Activated T-helper 1 cell treated with anti-CD3 and anti-CD28 coated beads, Interleukin-12 subunit alpha, Interleukin-12 subunit beta, Interleukin-2, Interleukin-4 antibody, amounts not matched to agents 30 ng/mL and 10 ng/mL and 1 ng/mL, durations not matched to agents 14 hours and 24 hours and 36 hours (primary cell): Measurements from ENCODE around the gene TTLL6. TPM values are rescaled to one million over a fixed set of nuclear protein-coding genes. Genes with fewer than 3 reads are reported as not detected.

ENCODE experiments used
- DNase-seq: peaks from one replicate; pipeline ENCODE4 v3.0.0; 2021; ENCODE audit warnings: low spot score
- H3K27ac Mint-ChIP-seq: one replicate; pipeline ENCODE4 v1.8.0; 2021; ENCODE audit warnings: mild to moderate bottlenecking, mixed read lengths
- H3K27me3 Mint-ChIP-seq: one replicate; pipeline ENCODE4 v1.8.0; 2022; ENCODE audit warnings: mild to moderate bottlenecking, moderate library complexity, mixed read lengths; ENCODE audit not compliant: insufficient read depth
- H3K36me3 Mint-ChIP-seq: one replicate; pipeline ENCODE4 v1.8.0; 2021; ENCODE audit warnings: low read depth, mixed read lengths
- H3K4me1 Mint-ChIP-seq: one replicate; pipeline ENCODE4 v1.8.0; 2021; ENCODE audit warnings: low read depth, mixed read lengths
- H3K4me3 Mint-ChIP-seq: one replicate; pipeline ENCODE4 v1.8.0; 2021; ENCODE audit warnings: mild to moderate bottlenecking, moderate library complexity, mixed read lengths
- H3K9me3 Mint-ChIP-seq: one replicate; pipeline ENCODE4 v1.8.0; 2021; ENCODE audit warnings: mixed read lengths
- intact Hi-C: fragments of 100-400 bp; cut with micrococcal nuclease; formaldehyde crosslinking; loops from one replicate; pipeline ENCODE4 v1.15.1; 2024
- total RNA-seq: library from RNA; stranded (reverse); gene quantifications from 2 replicates; pipeline ENCODE4 v1.2.3, GENCODE V29; 2022

Gene TTLL6
- total RNA-seq, 1 donor from 2014 or later, result not detected

- Mint-ChIP-seq H3K9me3 (no peaks in the 10 kb centered on the region), H3K27ac (no peak overlapping the region), H3K4me3 (no peak overlapping the region), H3K36me3 (no peaks in the 10 kb centered on the region), H3K4me1 (peaks cover 16% of the 10 kb centered on the region), H3K27me3 (peaks cover 87% of the 10 kb centered on the region)
- no peak for DNase-seq
- intact Hi-C loops, result loop anchor here (2.0 to 10.0 kb wide), 2 partner anchors 244 to 418 kb away; partner anchors contain the start of gene IGF2BP1
Measured at GRCh38 chr17:48752399-48753288, 64.4 kb downstream of the TTLL6 start.

GRCh38 chr17:48751733-48752398 is 65.2 kb downstream of the TTLL6 start:
- Mint-ChIP-seq H3K9me3 (no peaks in the 10 kb centered on the region), H3K27ac (peak overlapping the region; percentile 64), H3K27me3 (peaks cover 84% of the 10 kb centered on the region), H3K36me3 (no peaks in the 10 kb centered on the region), H3K4me3 (no peak overlapping the region), H3K4me1 (peaks cover 16% of the 10 kb centered on the region)
- DNase-seq, result no peak
- intact Hi-C loops, result loop anchor here (2.0 to 10.0 kb wide), 2 partner anchors 245 to 417 kb away; partner anchors contain the start of gene IGF2BP1

- Mint-ChIP-seq H3K27me3 (peaks cover 85% of the 10 kb centered on the region), H3K4me1 (peaks cover 23% of the 10 kb centered on the region), H3K36me3 (no peaks in the 10 kb centered on the region), H3K9me3 (no peaks in the 10 kb centered on the region), H3K27ac (no peak overlapping the region), H3K4me3 (no peak overlapping the region)
- no peak for DNase-seq
- intact Hi-C loops, result loop anchor here (10.0 kb wide), 1 partner anchor 416 kb away; no protein-coding TSS in a partner anchor
Measured at GRCh38 chr17:48751172-48751571, 65.9 kb downstream of the TTLL6 start.

GRCh38 chr17:48749621-48750553 is 67.1 kb downstream of the TTLL6 start:
- Mint-ChIP-seq H3K4me3 (no peak overlapping the region), H3K4me1 (peaks cover 26% of the 10 kb centered on the region), H3K9me3 (no peaks in the 10 kb centered on the region), H3K27ac (peak overlapping the region; percentile 50), H3K27me3 (peaks cover 83% of the 10 kb centered on the region), H3K36me3 (no peaks in the 10 kb centered on the region)
- intact Hi-C loops, result loop anchor here (5.0 to 10.0 kb wide), 2 partner anchors 113 to 415 kb away; no protein-coding TSS in a partner anchor
- no peak for DNase-seq

GRCh38 chr17:48748718-48749566 is 68.1 kb downstream of the TTLL6 start:
- Mint-ChIP-seq H3K4me1 (peaks cover 22% of the 10 kb centered on the region), H3K27me3 (peaks cover 85% of the 10 kb centered on the region), H3K9me3 (no peaks in the 10 kb centered on the region), H3K4me3 (no peak overlapping the region), H3K36me3 (no peaks in the 10 kb centered on the region), H3K27ac (peak overlapping the region; percentile 50)
- DNase-seq, result no peak
- intact Hi-C loops, result loop anchor here (1.0 to 5.0 kb wide), 3 partner anchors 25 to 112 kb away; no protein-coding TSS in a partner anchor

- intact Hi-C loops, result loop anchor here (1.0 to 5.0 kb wide), 4 partner anchors 23 to 133 kb away; partner anchors contain the start of gene HOXB8
- no peak overlapping the region for H3K4me3 Mint-ChIP-seq
- H3K4me1 Mint-ChIP-seq, result peaks cover 15% of the 10 kb centered on the region
- H3K36me3 Mint-ChIP-seq, result no peaks in the 10 kb centered on the region
- no peak overlapping the region for H3K27ac Mint-ChIP-seq
- peaks cover 85% of the 10 kb centered on the region for H3K27me3 Mint-ChIP-seq
- DNase-seq, result no peak
- H3K9me3 Mint-ChIP-seq, result no peaks in the 10 kb centered on the region
Measured at GRCh38 chr17:48747445-48748363, 69.3 kb downstream of the TTLL6 start.

GRCh38 chr17:48746916-48747444 is 70.0 kb downstream of the TTLL6 start:
- no peaks in the 10 kb centered on the region for H3K9me3 Mint-ChIP-seq
- no peak overlapping the region for H3K4me3 Mint-ChIP-seq
- no peak overlapping the region for H3K27ac Mint-ChIP-seq
- H3K4me1 Mint-ChIP-seq, result peaks cover 15% of the 10 kb centered on the region
- no peaks in the 10 kb centered on the region for H3K36me3 Mint-ChIP-seq
- no peak for DNase-seq
- intact Hi-C loops, result loop anchor here (2.0 to 5.0 kb wide), 2 partner anchors 110 to 132 kb away; partner anchors contain the start of gene HOXB8
- H3K27me3 Mint-ChIP-seq, result peaks cover 86% of the 10 kb centered on the region

- H3K27me3 Mint-ChIP-seq, result peaks cover 87% of the 10 kb centered on the region
- H3K36me3 Mint-ChIP-seq, result no peaks in the 10 kb centered on the region
- H3K27ac Mint-ChIP-seq, result no peak overlapping the region
- intact Hi-C loops, result loop anchor here (2.0 to 5.0 kb wide), 2 partner anchors 108 to 131 kb away; partner anchors contain the start of gene HOXB8
- H3K4me1 Mint-ChIP-seq, result peaks cover 15% of the 10 kb centered on the region
- DNase-seq, result no peak
- H3K4me3 Mint-ChIP-seq, result no peak overlapping the region
- H3K9me3 Mint-ChIP-seq, result no peaks in the 10 kb centered on the region
Measured at GRCh38 chr17:48745381-48746275, 71.4 kb downstream of the TTLL6 start.

GRCh38 chr17:48740537-48740936 is 76.5 kb downstream of the TTLL6 start:
- Mint-ChIP-seq H3K4me1 (peaks cover 10% of the 10 kb centered on the region), H3K4me3 (no peak overlapping the region), H3K27me3 (peaks cover 92% of the 10 kb centered on the region), H3K27ac (no peak overlapping the region), H3K9me3 (no peaks in the 10 kb centered on the region), H3K36me3 (no peaks in the 10 kb centered on the region)
- DNase-seq, result no peak
- intact Hi-C loops, result no loop called here
